HG02885 (cell line): Measurements from ENCODE around the gene ATP6V1C2.
"Not testable (repeated sequence)": the region's sequence is repeated elsewhere in the genome, so short reads cannot be mapped to it uniquely, and the experiment has no call there.

Experiments used
- ATAC-seq: cut with Tn5 transposase; IDR thresholded peaks from one replicate; pipeline ENCODE4 v1.9.1; 2021; ENCODE audit warnings: mild to moderate bottlenecking; ENCODE audit not compliant: unreplicated experiment, poor library complexity

The ATP6V1C2 gene

GRCh38 chr2:10810202-10811161, 89.1 kb downstream of the ATP6V1C2 start:
- ATAC-seq, result peak; percentile 26

GRCh38 chr2:10811517-10811916, 90.1 kb downstream of the ATP6V1C2 start:
- no peak for ATAC-seq

- ATAC-seq, result peak; percentile 94
Observed at GRCh38 chr2:10812362-10813162, 91.1 kb downstream of the ATP6V1C2 start, which contains the start of gene PDIA6. Gene PDIA6 (minus strand): TSS chr2:10812785. CDS start chr2:10812696, 89 bp downstream.

- not testable (repeated sequence) for ATAC-seq
Observed at GRCh38 chr2:10813163-10814138, 92.0 kb downstream of the ATP6V1C2 start.

GRCh38 chr2:10814142-10814541, 92.7 kb downstream of the ATP6V1C2 start:
- ATAC-seq, result no peak

- no peak for ATAC-seq
Observed at GRCh38 chr2:10814571-10815331, 93.3 kb downstream of the ATP6V1C2 start.

- ATAC-seq, result no peak
Observed at GRCh38 chr2:10817413-10817812, 96.0 kb downstream of the ATP6V1C2 start.

GRCh38 chr2:10818305-10818704, 96.9 kb downstream of the ATP6V1C2 start:
- not testable (repeated sequence) for ATAC-seq

GRCh38 chr2:10818984-10819383, 97.6 kb downstream of the ATP6V1C2 start:
- ATAC-seq, result no peak

GRCh38 chr2:10819714-10820314, 98.4 kb downstream of the ATP6V1C2 start:
- no peak for ATAC-seq

GRCh38 chr2:10820562-10820961, 99.1 kb downstream of the ATP6V1C2 start:
- no peak for ATAC-seq

GRCh38 chr2:10820978-10821695, 99.7 kb downstream of the ATP6V1C2 start:
- no peak for ATAC-seq

- ATAC-seq, result no peak
Observed at GRCh38 chr2:10824191-10824590, 102.8 kb downstream of the ATP6V1C2 start.

GRCh38 chr2:10826026-10826425, 104.6 kb downstream of the ATP6V1C2 start:
- no peak for ATAC-seq

GRCh38 chr2:10826625-10827024, 105.2 kb downstream of the ATP6V1C2 start:
- ATAC-seq, result no peak

GRCh38 chr2:10828346-10828745, 106.9 kb downstream of the ATP6V1C2 start:
- ATAC-seq, result no peak

- ATAC-seq, result no peak
Observed at GRCh38 chr2:10829299-10829698, 107.9 kb downstream of the ATP6V1C2 start.

- ATAC-seq, result no peak
Observed at GRCh38 chr2:10830203-10830602, 108.8 kb downstream of the ATP6V1C2 start.
